ENCODE data around the gene TDRD6. TPM values are rescaled to one million over a fixed set of nuclear protein-coding genes. Genes with fewer than 3 reads are reported as not detected.

The TDRD6 gene
- total RNA-seq, 1 donor from 2014 or later, result 0.20 TPM

GRCh38 chr6:46684771-46685170, 2.9 kb upstream of the TDRD6 start:
- DNase-seq, result no peak

GRCh38 chr6:46688117-46688965, 656 bp downstream of the TDRD6 start:
- DNase-seq, result no peak

GRCh38 chr6:46688966-46689335, 1.3 kb downstream of the TDRD6 start:
- DNase-seq, result no peak

GRCh38 chr6:46689657-46690056, 2.0 kb downstream of the TDRD6 start:
- DNase-seq, result no peak

- DNase-seq, result no peak
Observed at GRCh38 chr6:46690141-46690755, 2.6 kb downstream of the TDRD6 start.

- DNase-seq, result no peak
Observed at GRCh38 chr6:46690911-46691451, 3.3 kb downstream of the TDRD6 start.

- no peak for DNase-seq
Observed at GRCh38 chr6:46699970-46700369, 12.3 kb downstream of the TDRD6 start.

GRCh38 chr6:46704562-46704961, 16.9 kb downstream of the TDRD6 start:
- peak; percentile 4 for DNase-seq

- no peak for DNase-seq
Observed at GRCh38 chr6:46706464-46706863, 18.8 kb downstream of the TDRD6 start.

- no peak for DNase-seq
Observed at GRCh38 chr6:46711491-46711890, 23.8 kb downstream of the TDRD6 start.

- no peak for DNase-seq
Observed at GRCh38 chr6:46715141-46715540, 27.5 kb downstream of the TDRD6 start.

GRCh38 chr6:46719099-46719498, 31.4 kb downstream of the TDRD6 start:
- no peak for DNase-seq

- DNase-seq, result no peak
Observed at GRCh38 chr6:46720401-46720800, 32.7 kb downstream of the TDRD6 start.

GRCh38 chr6:46729787-46730326, 42.2 kb downstream of the TDRD6 start:
- DNase-seq, result no peak

GRCh38 chr6:46730921-46731461, 43.3 kb downstream of the TDRD6 start:
- DNase-seq, result no peak

GRCh38 chr6:46733341-46733801, 45.7 kb downstream of the TDRD6 start:
- DNase-seq, result no peak

GRCh38 chr6:46734867-46735719, 47.4 kb downstream of the TDRD6 start, which contains the start of gene PLA2G7:
PLA2G7 (minus strand) TSS chr6:46735375; CDS start chr6:46722891, 12,484 bp downstream.
- DNase-seq, result no peak

- DNase-seq, result no peak
Observed at GRCh38 chr6:46735720-46736031, 48.0 kb downstream of the TDRD6 start.

GRCh38 chr6:46736906-46737305, 49.2 kb downstream of the TDRD6 start:
- no peak for DNase-seq

GRCh38 chr6:46741482-46741881, 53.8 kb downstream of the TDRD6 start:
- DNase-seq, result no peak

- DNase-seq, result no peak
Observed at GRCh38 chr6:46741910-46742309, 54.2 kb downstream of the TDRD6 start.

All from skin of body (tissue), 2 donors.